GM23338 (cell line): Measurements from ENCODE around the gene SMARCD2. TPM values are rescaled to one million over a fixed set of nuclear protein-coding genes. Genes with fewer than 3 reads are reported as not detected.

Experiments
- ATAC-seq: fragments of 200-7000 bp; cut with Tn5 transposase; 3 replicates; pipeline ENCODE4 v1.9.1; 2020
- DNase-seq: peaks from one replicate; pipeline ENCODE4 v3.0.0-alpha.2; 2015; ENCODE audit warnings: low spot score
- H2AFZ ChIP-seq: fragments of 200-600 bp; sonication (generic); 2 replicates; pipeline ENCODE4 v1.8.0; 2016; ENCODE audit warnings: antibody characterized with exemption, mild to moderate bottlenecking, moderate library complexity
- H3F3A ChIP-seq: fragments of 200-600 bp; sonication (generic); replicated peaks from 2 replicates; pipeline ENCODE4 v1.8.0; 2017; ENCODE audit warnings: antibody characterized with exemption, mixed run types, low read depth
- H3K27ac ChIP-seq: fragments of 200-600 bp; sonication (generic); 2 replicates; pipeline ENCODE4 v1.6.1; 2016; ENCODE audit warnings: low read depth
- H3K27me3 ChIP-seq: fragments of 200-600 bp; sonication (generic); 2 replicates; pipeline ENCODE4 v1.8.0; 2016; ENCODE audit warnings: mild to moderate bottlenecking, mixed run types, moderate library complexity; ENCODE audit not compliant: insufficient read depth
- H3K36me3 ChIP-seq: fragments of 200-600 bp; sonication (generic); 2 replicates; pipeline ENCODE4 v1.8.0; 2016; ENCODE audit warnings: mild to moderate bottlenecking; ENCODE audit not compliant: insufficient read depth
- H3K4me1 ChIP-seq: fragments of 200-600 bp; sonication (generic); 2 replicates; pipeline ENCODE4 v1.8.0; 2016; ENCODE audit warnings: mild to moderate bottlenecking, moderate library complexity; ENCODE audit not compliant: insufficient read depth
- H3K4me2 ChIP-seq: fragments of 200-600 bp; sonication (generic); 2 replicates; pipeline ENCODE4 v1.7.1; 2017; ENCODE audit warnings: mixed run types
- H3K4me3 ChIP-seq: fragments of 200-600 bp; sonication (generic); 2 replicates; pipeline ENCODE4 v1.6.1; 2016; ENCODE audit warnings: mixed run types
- H3K79me2 ChIP-seq: fragments of 200-600 bp; sonication (generic); replicated peaks from 2 replicates; pipeline ENCODE4 v1.8.0; 2017; ENCODE audit warnings: mild to moderate bottlenecking; ENCODE audit not compliant: insufficient read depth
- H3K9me2 ChIP-seq: fragments of 200-600 bp; sonication (generic); 2 replicates; pipeline ENCODE4 v1.8.0; 2017; ENCODE audit not compliant: insufficient read depth
- H4K20me1 ChIP-seq: fragments of 200-600 bp; sonication (generic); replicated peaks from 2 replicates; pipeline ENCODE4 v1.8.0; 2017; ENCODE audit warnings: mild to moderate bottlenecking; ENCODE audit not compliant: insufficient read depth
- H3K27ac Mint-ChIP-seq: 2 replicates; pipeline ENCODE4 v1.8.0; 2020; ENCODE audit warnings: inconsistent platforms, mild to moderate bottlenecking, moderate library complexity, mixed read lengths
- H3K27me3 Mint-ChIP-seq: 3 replicates; pipeline ENCODE4 v1.8.0; 2022; ENCODE audit warnings: low read depth, mild to moderate bottlenecking, moderate library complexity, mixed read lengths, inconsistent platforms; ENCODE audit not compliant: insufficient read depth, poor library complexity
- H3K36me3 Mint-ChIP-seq: 3 replicates; pipeline ENCODE4 v1.8.0; 2021; ENCODE audit warnings: low read depth, mild to moderate bottlenecking, inconsistent platforms, moderate library complexity, mixed read lengths
- H3K4me1 Mint-ChIP-seq: 3 replicates; pipeline ENCODE4 v1.8.0; 2020; ENCODE audit warnings: mild to moderate bottlenecking, inconsistent platforms, mixed read lengths
- H3K4me3 Mint-ChIP-seq: 3 replicates; pipeline ENCODE4 v1.8.0; 2021; ENCODE audit warnings: moderate library complexity, mild to moderate bottlenecking, inconsistent platforms, mixed read lengths
- H3K9me3 Mint-ChIP-seq: 3 replicates; pipeline ENCODE4 v1.8.0; 2020; ENCODE audit warnings: moderate library complexity, mild to moderate bottlenecking, inconsistent platforms, mixed read lengths
- EZH2 ChIP-seq: fragments of 200-600 bp; sonication (generic); IDR thresholded peaks from one replicate; pipeline ENCODE4 v1.8.0; 2017; ENCODE audit warnings: antibody characterized with exemption, mild to moderate bottlenecking, low read depth; ENCODE audit not compliant: unreplicated experiment
- EZH2phosphoT487 ChIP-seq: fragments of 200-600 bp; sonication (generic); IDR thresholded peaks from one replicate; pipeline ENCODE4 v1.8.1; 2018; ENCODE audit warnings: antibody characterized with exemption; ENCODE audit not compliant: unreplicated experiment
- JUNB ChIP-seq: IDR thresholded peaks from one replicate; pipeline ENCODE4 v1.6.1; 2016; ENCODE audit warnings: antibody characterized with exemption; ENCODE audit not compliant: unreplicated experiment
- NANOG ChIP-seq: IDR thresholded peaks from 2 replicates; pipeline ENCODE4 v1.6.1; 2016; ENCODE audit warnings: antibody characterized with exemption, borderline replicate concordance
- REST ChIP-seq: IDR thresholded peaks from one replicate; pipeline ENCODE4 v1.6.1; 2018; ENCODE audit warnings: antibody characterized with exemption; ENCODE audit not compliant: unreplicated experiment
- STAT1 ChIP-seq: IDR thresholded peaks from one replicate; pipeline ENCODE4 v1.6.1; 2016; ENCODE audit warnings: antibody characterized with exemption; ENCODE audit not compliant: unreplicated experiment
- polyA plus RNA-seq: library from polyadenylated mRNA; unstranded; fragments of >200 nt; fragmentation: Nextera tagmentation; extraction: Ambion mirVana; gene quantifications from 2 replicates; pipeline ENCODE4 v1.2.1, GENCODE V29; 2016
- total RNA-seq: library from RNA; depleted of rRNA; stranded (reverse); fragments of >200 nt; shearing (Covaris generic); gene quantifications from 2 replicates; pipeline ENCODE4 v1.2.3, GENCODE V29; 2014
- TF ChIP-seq, protein P1 (sequence below): fragments of 250-450 bp; sonication (Bioruptor Pico); IDR thresholded peaks from 2 replicates; pipeline ENCODE4 v1.5.0; 2020; ENCODE audit warnings: mild to moderate bottlenecking, moderate library complexity

SMARCD2 gene
- total and polyA plus RNA-seq, 2 experiments from 2014 or later = 36.4 to 133 TPM

DNA sequence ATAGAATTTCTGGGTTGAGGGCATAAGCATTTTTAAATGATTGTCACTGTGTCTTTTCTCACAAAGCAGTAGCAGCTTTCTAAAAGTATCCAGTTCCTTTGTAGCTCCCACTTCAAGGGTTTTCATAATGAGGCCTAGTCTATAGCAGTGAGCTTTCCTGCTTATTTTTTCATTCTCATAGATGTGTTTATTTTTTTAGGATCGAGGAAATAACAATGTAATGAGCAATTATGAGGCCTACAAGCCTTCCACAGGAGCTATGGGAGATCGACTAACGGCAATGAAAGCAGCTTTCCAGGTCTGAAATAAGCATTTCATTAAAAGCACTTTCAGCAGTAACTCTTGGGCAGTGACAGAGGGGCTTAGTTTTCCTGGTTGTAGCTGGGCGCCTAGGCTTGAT, 25.8 kb downstream of the SMARCD2 start (continued):
- TF ChIP-seq, protein P1, sequence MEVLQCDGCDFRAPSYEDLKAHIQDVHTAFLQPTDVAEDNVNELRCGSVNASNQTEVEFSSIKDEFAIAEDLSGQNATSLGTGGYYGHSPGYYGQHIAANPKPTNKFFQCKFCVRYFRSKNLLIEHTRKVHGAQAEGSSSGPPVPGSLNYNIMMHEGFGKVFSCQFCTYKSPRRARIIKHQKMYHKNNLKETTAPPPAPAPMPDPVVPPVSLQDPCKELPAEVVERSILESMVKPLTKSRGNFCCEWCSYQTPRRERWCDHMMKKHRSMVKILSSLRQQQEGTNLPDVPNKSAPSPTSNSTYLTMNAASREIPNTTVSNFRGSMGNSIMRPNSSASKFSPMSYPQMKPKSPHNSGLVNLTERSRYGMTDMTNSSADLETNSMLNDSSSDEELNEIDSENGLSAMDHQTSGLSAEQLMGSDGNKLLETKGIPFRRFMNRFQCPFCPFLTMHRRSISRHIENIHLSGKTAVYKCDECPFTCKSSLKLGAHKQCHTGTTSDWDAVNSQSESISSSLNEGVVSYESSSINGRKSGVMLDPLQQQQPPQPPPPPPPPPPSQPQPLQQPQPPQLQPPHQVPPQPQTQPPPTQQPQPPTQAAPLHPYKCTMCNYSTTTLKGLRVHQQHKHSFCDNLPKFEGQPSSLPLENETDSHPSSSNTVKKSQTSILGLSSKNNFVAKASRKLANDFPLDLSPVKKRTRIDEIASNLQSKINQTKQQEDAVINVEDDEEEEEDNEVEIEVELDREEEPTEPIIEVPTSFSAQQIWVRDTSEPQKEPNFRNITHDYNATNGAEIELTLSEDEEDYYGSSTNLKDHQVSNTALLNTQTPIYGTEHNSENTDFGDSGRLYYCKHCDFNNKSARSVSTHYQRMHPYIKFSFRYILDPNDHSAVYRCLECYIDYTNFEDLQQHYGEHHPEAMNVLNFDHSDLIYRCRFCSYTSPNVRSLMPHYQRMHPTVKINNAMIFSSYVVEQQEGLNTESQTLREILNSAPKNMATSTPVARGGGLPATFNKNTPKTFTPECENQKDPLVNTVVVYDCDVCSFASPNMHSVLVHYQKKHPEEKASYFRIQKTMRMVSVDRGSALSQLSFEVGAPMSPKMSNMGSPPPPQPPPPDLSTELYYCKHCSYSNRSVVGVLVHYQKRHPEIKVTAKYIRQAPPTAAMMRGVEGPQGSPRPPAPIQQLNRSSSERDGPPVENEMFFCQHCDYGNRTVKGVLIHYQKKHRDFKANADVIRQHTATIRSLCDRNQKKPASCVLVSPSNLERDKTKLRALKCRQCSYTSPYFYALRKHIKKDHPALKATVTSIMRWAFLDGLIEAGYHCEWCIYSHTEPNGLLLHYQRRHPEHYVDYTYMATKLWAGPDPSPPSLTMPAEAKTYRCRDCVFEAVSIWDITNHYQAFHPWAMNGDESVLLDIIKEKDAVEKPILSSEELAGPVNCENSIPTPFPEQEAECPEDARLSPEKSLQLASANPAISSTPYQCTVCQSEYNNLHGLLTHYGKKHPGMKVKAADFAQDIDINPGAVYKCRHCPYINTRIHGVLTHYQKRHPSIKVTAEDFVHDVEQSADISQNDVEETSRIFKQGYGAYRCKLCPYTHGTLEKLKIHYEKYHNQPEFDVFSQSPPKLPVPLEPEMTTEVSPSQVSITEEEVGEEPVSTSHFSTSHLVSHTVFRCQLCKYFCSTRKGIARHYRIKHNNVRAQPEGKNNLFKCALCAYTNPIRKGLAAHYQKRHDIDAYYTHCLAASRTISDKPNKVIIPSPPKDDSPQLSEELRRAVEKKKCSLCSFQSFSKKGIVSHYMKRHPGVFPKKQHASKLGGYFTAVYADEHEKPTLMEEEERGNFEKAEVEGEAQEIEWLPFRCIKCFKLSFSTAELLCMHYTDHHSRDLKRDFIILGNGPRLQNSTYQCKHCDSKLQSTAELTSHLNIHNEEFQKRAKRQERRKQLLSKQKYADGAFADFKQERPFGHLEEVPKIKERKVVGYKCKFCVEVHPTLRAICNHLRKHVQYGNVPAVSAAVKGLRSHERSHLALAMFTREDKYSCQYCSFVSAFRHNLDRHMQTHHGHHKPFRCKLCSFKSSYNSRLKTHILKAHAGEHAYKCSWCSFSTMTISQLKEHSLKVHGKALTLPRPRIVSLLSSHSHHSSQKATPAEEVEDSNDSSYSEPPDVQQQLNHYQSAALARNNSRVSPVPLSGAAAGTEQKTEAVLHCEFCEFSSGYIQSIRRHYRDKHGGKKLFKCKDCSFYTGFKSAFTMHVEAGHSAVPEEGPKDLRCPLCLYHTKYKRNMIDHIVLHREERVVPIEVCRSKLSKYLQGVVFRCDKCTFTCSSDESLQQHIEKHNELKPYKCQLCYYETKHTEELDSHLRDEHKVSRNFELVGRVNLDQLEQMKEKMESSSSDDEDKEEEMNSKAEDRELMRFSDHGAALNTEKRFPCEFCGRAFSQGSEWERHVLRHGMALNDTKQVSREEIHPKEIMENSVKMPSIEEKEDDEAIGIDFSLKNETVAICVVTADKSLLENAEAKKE = no peak
- no peak for TF ChIP-seq STAT1

GRCh38 chr17:63816123-63816522, 26.4 kb downstream of the SMARCD2 start:
- Mint-ChIP-seq H3K27me3 (peaks cover 11% of the 10 kb centered on the region), H3K27ac (no peak overlapping the region), H3K36me3 (peaks cover 100% of the 10 kb centered on the region), H3K4me1 (no peaks in the 10 kb centered on the region), H3K9me3 (no peaks in the 10 kb centered on the region), H3K4me3 (no peak overlapping the region)
- H3K27ac ChIP-seq = no peak overlapping the region; the same call in 1 of the 2 replicates
- no peak overlapping the region for H3K4me3 ChIP-seq
- H3K79me2 ChIP-seq = no peaks in the 10 kb centered on the region
- H3K4me1 ChIP-seq = no peaks in the 10 kb centered on the region
- H3K36me3 ChIP-seq = peaks cover 83% of the 10 kb centered on the region
- peaks cover 65% of the 10 kb centered on the region for H4K20me1 ChIP-seq
- no peaks in the 10 kb centered on the region for H3K27me3 ChIP-seq
- peaks cover 48% of the 10 kb centered on the region for H3F3A ChIP-seq
- DNase-seq (no peak), ATAC-seq (no peak)
- no peaks in the 10 kb centered on the region for H3K9me2 ChIP-seq
- no peak overlapping the region for H3K4me2 ChIP-seq
- no peak overlapping the region for H2AFZ ChIP-seq
- TF ChIP-seq EZH2 (no peak), JUNB (no peak), NANOG (no peak), EZH2phosphoT487 (no peak), STAT1 (no peak), REST (no peak)
